Kidney capillary endothelial cell (primary cell): ENCODE data around the gene SAP25.

Experiments used
- DNase-seq: peaks from one replicate; pipeline ENCODE4 v3.0.0-alpha.2; 2018; ENCODE audit warnings: low spot score

SAP25 gene

DNA sequence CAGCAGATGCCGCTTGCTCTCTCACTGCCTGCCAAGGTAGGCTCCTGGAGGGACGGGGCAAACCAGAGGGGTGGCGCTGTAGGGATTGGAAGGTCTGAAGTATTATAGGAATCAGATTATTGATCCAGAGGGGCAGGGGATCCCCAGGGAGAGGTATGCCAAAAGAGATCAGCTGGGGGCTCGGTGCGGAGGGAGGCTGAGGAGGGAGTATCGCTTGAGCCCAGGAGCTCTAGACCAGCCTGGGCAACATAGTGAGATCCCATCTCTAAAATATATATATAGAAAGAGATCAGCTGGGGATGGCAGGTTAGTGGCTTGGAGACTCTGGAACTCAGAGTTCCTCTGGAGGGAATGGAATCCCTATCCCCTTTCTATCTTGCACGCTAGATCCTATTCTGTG lies 21.5 kb upstream of the SAP25 start:
- DNase-seq: no peak

DNA sequence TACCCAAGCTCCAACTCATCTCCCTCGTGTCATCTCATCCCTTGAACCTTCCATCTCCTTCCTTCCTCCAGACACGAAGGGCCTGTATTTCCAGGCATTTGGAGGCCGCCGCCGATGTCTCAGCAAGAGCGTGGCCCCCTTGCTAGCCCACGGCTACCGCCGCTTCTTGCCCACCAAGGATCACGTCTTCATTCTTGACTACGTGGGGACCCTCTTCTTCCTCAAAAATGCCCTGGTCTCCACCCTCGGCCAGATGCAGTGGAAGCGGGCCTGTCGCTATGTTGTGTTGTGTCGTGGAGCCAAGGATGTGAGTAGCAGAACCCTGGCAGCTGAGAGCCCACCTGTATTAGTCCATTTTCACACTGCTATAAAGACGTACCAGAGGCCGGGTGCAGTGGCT lies 17.9 kb upstream of the SAP25 start:
- DNase-seq: no peak

DNA sequence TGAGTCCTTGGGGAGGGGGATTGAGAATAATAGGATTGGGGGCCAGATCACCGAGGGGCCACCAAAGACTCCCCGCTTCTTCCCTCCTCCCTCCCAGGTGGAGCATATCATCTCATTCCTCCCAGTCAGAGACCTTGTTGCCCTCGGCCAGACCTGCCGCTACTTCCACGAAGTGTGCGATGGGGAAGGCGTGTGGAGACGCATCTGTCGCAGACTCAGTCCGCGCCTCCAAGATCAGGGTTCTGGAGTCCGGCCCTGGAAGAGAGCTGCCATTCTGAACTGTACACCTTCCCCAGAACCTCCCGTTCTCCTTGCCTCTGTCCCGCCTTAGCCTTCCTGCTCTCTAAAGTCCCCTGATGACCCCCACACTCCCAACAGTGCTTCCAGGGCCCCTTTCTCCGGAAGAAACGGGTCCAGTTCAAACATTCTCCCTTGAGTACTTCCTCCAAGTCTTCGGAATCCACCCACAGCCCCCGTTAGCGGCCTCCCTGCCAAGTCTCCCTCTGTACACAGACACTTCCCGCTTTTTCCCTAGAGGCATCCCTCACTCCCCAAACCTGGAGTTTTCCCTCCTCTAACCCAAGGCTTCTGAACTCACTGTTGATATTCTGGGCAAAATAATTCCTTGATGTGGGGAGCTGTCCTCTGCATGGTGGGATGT lies 16.5 kb upstream of the SAP25 start:
- no peak for DNase-seq

DNA sequence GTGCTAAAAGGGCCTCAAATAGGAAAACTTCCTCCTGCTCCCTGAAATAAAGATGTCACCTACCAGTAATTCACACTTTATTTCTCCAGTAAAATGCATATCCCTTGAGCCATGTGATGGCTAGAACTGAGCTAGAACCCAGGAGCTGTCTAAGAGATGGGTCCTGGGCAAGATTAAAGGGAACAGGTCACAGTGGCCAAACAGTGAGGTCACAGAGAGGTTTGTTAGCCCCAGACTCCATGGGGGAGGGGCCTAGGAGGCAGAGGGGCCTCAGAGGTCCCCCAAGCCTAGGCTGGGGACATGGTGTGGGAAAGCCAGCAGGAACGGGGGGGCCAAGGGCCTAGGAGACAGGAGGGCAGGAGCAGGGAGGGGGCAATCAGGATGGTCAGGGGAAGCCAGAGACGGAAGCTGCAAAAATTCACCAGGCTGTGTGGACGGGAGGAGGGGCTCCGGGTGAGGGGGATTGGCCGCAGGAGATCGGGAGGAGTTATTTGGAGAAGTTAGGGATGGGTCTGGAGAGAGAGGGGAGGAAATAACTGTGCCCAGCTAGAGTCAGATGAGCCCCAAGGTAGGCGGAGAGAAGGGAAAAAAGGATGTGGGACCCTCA lies 15.7 kb upstream of the SAP25 start:
- no peak for DNase-seq

DNA sequence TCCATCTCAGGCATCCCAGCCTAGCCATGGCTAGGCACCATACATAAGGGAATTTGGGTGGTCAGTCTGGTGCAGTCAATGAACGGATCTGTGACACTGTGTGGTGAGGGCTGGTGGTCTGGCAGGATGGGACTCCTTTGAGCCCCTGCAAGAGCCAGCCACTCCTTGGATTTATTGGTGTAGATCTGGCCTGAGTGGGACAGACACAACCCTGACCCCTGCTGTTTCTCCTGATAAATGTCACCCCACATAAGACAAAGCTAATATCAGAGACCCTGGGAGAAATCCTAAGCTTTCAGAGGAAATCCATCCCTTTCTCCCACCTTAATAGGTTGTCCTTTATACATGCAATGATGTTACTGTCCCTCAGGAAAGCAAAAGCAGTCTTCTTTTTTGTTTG lies 14.7 kb upstream of the SAP25 start:
- DNase-seq: peak; percentile 44

DNA sequence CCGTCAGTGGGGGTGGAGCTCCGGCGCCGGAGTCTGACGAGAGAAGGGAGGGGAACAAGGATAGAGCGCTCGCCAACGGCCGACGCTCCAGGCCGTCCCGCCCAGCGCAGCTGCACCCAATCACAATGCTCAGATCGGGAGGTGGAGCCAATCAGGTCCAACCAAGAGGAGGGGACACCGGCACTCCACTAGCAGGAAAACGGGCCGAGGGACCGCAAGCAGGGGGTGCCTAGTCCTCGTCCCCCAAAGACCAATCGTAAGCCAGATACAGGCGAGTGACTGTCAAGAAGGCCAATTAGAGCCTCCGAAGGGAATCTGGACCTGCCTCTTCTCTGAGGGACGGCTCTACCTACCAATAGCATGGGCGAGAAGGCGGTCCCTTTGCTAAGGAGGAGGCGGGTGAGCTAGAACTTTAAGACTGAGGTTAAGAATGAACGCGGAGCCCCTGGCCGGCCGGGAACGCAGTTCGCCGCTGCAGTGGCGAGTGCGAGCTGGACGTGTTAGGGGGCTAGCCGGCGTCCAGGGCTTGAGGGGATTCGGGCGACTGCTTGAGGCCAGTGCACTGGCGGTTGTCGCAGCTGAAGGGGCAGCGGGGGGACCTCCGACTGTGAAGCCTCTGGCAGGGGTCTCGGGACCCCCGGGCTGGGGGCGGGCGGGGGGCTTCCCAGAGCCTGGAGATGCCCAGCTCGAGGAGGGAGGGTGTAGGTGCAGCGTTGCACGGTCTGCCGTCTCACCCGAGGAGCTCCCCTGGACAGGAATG lies 12.7 kb upstream of the SAP25 start, which contains the start of gene FBXO24:
FBXO24 (plus strand) TSS at position 63 of the 760 bp plus-strand sequence; CDS start at position 361, 298 bp downstream.
- DNase-seq: peak; percentile 99

DNA sequence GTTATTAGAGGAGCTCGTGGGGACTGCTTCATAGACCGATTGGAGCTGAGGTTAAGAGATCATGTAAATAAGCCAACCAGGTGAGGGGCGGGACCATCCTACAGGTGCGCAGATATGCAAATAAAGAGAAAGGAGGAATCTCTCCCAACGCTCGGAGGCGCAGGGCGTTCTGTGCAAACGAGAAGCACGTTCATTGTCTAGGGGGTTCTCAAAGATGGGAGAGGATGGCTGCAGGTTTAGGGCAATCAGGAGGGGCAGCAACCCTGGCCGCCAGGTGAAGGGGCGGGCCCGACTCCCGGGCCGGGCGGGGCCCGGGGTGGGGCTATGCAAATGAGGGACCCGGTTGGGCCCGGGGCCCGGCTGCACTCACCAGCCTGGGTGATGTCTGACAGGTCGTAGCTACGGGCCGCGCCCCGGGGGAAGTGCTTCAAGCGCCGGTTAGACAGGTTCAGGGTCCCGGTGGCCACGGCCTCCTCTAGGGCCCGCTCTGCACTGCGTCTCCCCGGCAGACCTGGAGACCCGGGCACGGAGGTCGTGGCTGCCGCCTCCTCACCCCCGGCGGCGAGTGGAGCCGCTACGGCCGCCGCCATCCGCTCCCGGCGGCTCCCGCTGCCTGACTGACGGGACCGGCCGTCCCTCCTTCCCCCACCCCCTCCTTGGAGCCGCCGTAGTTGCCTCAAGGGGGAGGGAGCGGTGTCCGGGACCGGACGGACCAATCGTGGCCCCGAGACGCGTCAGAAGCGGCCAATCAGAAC lies 12.0 kb upstream of the SAP25 start, which contains the start of gene LRCH4:
LRCH4 (minus strand) TSS at position 619 of the 755 bp plus-strand sequence; CDS start at position 590, 29 bp downstream.
- no peak for DNase-seq

DNA sequence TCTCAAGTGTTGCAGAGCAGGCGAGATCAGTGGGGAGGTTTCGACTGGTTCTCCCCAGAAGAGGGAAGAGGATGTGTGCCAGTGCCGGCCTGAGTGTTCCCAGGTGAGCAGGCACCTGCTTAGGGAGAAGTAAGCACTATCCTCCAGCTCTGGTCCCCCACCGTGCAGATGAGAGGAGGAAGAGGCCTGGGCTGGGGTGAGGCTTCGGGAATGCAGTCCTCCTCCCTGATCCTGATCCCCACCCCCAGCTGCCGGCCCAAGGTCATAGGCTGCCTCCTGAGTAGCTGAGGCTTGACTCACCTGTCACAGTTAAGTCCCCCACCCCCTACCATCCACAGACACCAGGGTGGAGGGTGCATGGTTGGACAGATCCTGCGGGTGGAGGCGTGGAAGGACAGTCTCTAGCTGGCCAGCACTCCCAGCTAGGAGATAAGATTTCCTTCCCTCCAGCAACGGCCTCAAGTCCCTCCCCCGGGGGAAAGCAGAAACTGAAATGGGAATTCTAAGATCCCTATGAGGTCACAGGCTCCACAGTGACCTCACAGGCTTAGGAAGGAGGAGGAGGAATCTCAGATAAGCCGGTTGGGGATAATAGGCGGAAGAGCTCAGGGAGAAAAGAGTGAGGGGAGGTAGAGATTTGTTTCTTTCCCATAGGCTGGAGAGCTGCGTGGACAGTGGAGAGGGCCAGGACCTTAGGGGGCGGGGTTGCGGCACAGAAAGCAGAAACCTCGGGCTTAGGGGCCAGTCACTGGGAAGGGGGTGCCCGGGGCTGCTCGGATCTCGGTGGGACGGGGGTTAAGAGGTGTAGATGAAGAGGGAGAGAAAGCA lies 11.2 kb upstream of the SAP25 start:
- DNase-seq: peak; percentile 38

DNA sequence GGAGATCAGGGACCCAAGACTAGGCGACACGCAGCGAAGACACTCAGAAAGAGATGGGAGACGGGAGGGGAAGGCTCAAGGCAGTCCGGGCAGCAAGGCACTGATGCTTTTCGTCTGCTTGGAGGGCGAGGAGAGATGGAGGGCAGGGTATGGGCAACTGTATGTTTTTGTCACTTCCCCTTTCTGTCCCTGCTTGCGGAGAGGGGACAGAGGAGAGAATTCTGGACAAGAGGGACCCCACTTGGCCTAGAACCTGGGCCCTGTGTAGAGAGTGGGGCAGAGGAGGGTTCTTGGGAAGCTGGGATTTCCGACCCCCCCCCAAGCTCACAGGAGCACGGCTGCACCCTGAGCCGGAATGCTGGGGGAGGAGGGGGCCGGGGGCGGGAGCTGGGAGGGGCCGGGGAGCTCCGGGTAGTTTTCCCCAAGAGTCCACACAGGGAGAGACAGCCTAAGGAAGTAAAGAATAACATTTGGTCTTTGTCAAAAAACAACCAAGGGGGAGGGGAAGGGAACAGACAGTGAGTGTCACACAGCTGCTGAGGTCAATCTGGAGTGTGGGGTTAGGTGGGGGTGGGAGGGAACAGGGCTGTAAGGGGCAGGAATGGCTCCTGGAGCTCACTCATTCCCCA lies 10.5 kb upstream of the SAP25 start:
- no peak for DNase-seq

DNA sequence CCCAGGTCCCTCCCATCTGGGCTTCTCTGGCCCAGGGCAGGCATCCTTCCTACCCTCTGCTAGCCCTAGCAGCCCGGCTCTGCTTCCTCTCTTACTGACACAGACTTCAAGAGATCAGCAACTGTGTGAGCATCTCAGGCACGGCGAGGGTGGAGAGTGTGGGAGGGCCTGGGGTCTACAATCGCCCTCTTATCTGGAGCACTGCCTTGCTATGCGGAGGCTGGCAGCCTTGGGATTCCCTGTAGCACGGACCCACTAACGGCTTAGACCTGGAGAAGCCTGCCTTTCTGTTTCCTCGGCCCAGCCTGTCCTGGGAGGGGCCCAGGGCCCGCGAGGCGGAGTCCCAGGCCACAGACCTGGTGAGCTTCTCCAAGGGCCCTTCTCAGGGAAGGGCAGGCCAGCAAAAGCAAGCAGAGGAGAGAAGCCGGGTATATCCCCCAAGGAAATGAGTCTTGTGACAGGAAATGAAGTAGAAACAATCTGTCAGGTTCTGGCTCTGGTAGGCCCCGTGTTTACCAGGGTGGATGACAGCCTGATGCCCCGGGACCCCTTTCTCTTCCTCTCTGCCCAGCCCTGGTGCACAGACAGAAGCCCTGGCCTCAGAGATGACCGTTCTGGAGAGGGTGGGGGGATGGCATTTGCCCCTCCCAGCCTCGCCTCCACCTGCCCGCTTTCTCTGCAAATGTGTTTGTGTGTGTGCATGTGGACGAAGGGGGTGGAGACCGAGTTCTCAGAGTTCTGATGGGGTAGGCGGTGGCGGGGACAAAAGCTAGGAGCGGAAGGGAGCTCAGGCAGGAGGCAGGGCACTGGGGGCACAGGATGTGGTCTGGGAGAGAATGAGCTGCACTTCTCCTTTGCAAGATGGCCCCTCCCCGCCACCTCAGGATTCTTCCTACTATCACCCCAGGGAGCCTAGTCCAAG lies 9.7 kb upstream of the SAP25 start:
- peak; percentile 42 for DNase-seq

DNA sequence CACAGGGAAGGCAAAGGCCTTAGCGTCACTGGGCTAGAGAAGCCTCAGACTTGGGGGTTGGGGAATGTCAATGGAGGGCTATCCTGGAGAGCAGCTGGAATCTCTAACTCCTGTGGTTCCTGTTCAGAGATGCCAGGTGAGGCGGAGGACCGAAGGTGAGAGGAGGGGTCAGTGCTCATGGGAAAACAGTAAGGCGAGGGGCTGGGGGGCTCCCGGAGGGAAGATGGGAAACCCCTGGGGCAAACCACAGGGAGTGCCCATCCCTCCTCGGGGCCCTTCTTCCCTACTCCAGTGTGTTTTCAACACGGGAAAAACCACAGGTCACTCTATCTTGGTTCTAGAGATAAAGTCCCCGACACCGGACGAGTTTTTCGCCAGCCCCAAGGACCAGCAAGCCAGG lies 8.9 kb upstream of the SAP25 start:
- DNase-seq: no peak

DNA sequence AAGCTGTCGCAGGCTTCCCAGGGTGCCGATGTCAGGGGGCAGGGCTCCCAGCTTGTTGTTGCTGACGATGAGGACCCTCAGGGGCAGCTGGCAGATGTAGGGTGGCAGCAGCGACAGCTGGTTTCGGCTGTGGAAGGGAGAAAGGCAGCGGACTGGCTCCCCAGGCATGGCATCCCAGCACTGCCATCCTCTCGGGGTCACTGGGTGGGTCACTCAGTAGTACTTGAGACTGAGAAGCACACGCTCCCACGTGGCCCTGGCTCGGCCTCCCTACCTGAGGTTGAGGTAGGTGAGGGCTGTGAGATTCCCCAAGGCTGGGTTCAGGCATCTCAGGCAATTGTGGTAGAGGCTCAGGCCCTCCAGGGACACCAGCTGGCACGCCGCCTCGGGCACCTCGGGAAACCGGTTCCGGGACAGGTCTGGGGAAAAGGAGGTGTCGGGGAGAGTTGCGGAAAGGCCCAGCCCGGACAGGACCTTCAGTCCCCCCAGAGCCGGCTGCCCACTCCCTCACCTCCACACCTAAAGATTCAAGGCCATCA lies 8.4 kb upstream of the SAP25 start:
- DNase-seq: no peak

DNA sequence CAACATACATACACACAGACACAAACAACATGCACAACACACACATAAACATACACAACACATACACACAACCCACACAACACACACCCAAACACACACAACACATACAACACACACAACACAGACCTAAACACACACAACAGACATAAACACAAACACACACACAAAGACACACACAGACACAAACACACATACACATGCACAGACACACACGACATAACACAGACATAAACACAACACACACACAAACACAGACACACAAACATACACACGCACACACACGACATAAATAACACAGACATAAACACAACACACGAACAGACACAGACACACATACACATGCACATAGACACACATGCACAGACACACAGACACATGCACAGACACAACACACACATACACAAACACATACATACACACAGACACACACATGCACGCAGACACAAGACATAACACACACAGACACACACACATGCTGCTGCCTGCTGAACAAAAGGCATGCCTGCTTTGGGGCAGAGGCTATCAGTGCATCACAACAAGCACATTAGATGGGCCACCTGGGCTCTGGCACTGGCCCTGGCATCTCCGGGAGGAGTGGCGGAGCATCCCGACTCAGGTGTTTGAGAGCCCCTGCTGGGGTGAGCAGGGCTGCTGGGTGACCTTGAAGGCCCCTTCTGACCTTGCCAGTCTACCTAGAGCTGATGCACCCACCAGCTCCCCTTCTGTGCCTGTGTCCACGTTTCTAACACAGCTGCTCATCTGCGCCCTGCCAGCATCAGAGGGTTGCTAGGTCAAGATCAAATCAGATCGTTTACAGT lies 7.0 kb upstream of the SAP25 start:
- DNase-seq: no peak

DNA sequence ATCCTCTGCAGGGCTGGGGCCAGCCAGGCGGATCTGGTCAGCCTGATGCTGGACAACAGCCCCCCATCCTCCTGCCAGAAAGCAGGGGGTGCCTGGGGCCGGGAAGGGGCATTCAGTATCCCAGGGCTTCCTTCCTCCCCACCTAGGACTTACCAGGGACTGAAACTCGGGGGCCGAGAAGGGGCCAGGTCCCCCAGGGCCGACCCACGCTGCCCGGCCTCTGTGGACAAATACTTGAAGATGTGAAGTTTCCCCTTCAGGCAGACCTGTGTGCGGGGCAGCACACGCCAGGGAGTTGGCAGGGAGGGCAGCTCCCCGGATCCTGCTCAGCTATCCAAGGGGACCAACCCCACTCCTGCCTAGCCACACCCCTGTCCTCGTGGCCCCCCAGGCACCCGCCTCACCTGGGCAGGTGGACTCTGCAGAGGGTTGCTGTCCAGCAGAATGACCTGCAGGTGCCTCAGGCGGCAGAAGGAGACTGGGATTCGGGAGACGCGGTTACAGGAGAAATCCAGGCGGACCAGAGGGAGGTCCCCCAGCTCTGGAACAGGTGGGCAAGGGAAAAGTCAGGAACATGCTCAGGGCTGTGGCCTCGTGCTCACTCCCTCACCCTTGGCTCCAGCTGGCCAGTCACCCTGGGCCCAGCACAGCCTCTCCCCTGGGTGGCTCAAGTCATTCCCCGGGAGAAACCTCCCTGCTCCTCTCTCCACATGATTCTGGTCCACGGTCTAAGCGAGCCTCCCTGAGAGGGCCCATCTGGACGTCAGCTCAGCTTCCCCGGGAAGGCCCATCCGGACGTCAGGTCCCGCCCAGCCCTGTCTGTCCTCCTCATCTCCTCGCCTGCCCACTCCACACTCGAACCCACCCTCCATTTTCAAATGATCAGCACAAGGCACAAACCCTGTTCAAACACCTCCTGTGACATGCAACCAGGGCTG lies 4.8 kb upstream of the SAP25 start:
- DNase-seq: no peak

DNA sequence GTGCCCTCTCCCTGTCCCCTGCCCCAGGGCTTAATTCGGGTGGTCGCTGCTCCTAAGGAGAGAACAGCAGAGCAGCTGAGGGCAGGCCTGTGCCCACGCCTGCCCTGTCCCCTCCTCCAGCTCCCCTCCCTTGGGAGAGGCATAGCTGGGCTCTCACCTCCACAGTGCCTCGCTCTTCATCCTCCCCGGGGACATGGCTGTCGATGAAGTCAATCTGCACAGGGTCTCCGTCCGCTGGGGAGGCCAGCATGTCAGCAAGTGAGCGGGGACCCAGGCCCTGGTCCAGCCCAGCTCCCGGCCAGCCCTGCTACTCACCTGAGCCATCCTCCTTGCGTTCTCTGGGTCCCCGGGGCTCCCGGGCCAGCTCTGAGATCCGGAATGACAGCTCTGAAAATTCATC lies 3.8 kb upstream of the SAP25 start:
- DNase-seq: no peak

DNA sequence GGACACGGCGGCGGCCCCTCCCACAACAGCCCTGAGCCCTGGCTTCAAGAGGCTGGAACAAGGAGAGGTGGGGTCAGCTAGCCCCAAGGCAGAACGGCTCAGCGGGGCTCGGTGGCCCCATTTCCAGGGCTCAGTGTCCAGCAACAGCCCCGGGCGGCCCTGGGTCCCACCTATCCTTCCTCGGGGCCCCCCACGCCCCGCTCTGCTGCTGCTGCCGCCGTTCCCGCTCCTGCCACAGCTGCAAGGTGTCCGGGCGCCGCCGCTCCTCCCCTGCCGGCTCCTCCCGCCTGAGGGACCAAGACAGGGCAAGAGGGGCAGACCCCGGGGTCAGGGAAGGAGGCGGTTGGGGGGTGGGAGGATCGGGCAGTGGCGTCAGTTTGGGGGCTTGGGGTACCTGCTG lies 3.4 kb upstream of the SAP25 start:
- DNase-seq: no peak

DNA sequence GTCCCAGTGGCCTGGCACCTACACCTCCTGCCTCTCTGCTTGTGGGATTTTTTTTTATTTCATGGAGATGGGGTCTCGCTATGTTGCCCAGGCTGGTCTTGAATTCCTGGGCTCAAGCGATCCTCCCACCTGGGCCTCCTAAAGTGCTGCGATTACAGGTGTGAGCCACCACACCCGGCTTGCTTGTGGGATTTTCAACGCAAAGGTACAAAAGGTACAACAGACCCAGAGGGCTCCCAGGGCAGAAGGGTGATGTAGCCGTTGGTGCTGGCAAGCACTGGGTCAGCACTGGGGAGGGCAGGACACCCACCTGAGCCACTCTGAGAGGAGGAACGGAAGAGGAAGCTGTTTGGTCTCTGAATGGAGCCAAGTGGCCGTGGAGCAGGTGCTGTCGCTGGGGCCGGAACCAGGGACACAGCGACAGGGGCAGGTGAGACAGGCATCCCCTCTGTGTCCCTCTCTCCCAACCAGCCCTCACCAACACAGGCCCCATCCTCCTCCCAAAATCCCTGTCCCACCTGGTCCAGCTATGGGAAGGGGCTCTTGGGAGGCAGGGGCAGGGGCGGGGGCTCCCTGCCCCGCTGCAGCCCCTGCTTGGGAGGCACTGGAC lies 2.8 kb upstream of the SAP25 start:
- no peak for DNase-seq
